Activated CD4-positive, alpha-beta T cell treated with anti-CD3 and anti-CD28 coated beads for 36 hours (primary cell): Measurements from ENCODE around the gene MICAL2. TPM values are rescaled to one million over a fixed set of nuclear protein-coding genes. Genes with fewer than 3 reads are reported as not detected.

Experiments used
- ATAC-seq: fragments of 200-7000 bp; cut with Tn5 transposase; one replicate; pipeline ENCODE4 v1.10.0; 2021; ENCODE audit warnings: mild to moderate bottlenecking, moderate library complexity
- CTCF ChIA-PET: fragments of 350-600 bp; sonication (Branson Sonifier 250); formaldehyde crosslinking; loops from one replicate; lab custom pipeline; 2021; ENCODE audit warnings: antibody characterized with exemption; lab: Charles Lee
- POLR2A ChIA-PET: fragments of 350-600 bp; sonication (Branson Sonifier 250); formaldehyde crosslinking; loops from one replicate; lab custom pipeline; 2021; ENCODE audit warnings: antibody characterized with exemption, inconsistent platforms; lab: Charles Lee
- DNase-seq: peaks from one replicate; pipeline ENCODE4 v3.0.0-alpha.2; 2020
- H3K27ac Mint-ChIP-seq: one replicate; pipeline ENCODE4 v1.8.0; 2021; ENCODE audit warnings: mixed read lengths
- H3K27me3 Mint-ChIP-seq: one replicate; pipeline ENCODE4 v1.8.0; 2021; ENCODE audit warnings: mixed read lengths
- H3K36me3 Mint-ChIP-seq: one replicate; pipeline ENCODE4 v1.8.0; 2021; ENCODE audit warnings: low read depth, mixed read lengths
- H3K4me1 Mint-ChIP-seq: one replicate; pipeline ENCODE4 v1.8.0; 2021; ENCODE audit warnings: mixed read lengths
- H3K4me3 Mint-ChIP-seq: one replicate; pipeline ENCODE4 v1.8.0; 2021; ENCODE audit warnings: mild to moderate bottlenecking, moderate library complexity, mixed read lengths
- H3K9me3 Mint-ChIP-seq: one replicate; pipeline ENCODE4 v1.8.0; 2021; ENCODE audit warnings: low read depth, mixed read lengths
- intact Hi-C, 2 experiments: fragments of 100-400 bp; cut with DNase I in 1 of 2; cut with micrococcal nuclease in 1 of 2; formaldehyde crosslinking; loops; one replicate each; pipeline versions ENCODE4 v1.14.2 to v1.15.1; 2022 to 2024; cut with DNase I, micrococcal nuclease
- total RNA-seq, 2 experiments: library from RNA; stranded (reverse); gene quantifications; one replicate each; pipeline ENCODE4 v1.2.3, GENCODE V29; 2021

Gene MICAL2
- total RNA-seq, 2 experiments from 2014 or later: 186 to 207 TPM

DNA sequence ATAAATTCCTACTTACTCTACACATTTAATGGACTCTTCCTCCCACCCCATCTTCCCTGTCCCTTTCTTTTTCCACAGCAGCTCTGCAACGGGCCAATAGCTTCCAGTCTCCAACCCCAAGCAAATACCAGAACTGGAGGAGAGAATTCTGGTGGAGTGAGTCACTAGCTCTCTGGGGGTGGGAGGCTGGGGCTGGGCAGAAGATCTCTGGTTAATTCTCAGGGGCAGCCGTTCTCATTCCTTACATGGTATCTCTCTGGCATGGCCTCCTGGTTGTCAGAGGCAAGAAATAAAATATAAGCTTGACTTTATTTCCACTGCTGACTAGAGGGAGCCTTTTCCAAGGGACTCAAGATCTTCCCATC lies 176.6 kb downstream of the MICAL2 start:
- intact Hi-C loops: loop anchor here (10.0 kb wide), 2 partner anchors 352 to 1352 kb away; no protein-coding TSS in a partner anchor

DNA sequence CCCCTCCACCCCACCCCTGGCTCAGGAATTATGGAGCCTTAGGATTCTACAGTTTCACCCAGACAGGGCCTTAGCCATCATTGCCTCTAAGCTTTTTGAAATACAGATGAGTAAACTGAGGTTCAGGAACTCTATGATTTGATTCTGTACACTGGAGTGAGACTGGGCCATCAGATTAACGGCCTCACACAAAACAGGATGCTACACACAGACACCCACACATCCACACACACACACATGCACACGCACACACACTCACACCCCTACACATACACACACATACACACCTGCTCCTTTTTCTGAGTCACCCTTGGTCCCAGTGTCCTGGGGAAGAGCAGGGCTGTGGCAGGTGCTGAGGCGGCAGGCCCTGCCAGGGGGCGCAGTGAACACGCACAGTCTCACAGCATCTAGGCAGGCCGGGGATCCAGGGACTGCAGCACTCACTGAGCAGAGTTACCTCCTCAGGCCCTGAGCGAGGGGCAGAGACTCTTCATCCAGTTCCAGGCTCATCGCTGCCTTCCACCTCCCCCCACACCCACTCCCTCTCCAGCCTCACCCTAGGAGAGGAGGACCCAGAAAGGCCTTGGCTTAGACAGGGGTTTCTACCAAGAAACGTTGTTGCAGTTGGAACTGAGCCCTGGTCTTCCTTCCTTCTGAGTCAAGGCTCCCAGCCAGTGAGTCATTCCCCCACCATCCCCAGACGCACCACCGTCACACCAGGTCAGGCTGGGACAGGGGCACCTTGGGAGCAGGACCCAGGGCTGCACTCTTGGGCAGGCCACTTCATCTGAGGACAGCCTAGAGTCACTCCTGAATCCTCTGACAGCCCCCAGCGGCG lies 177.2 kb downstream of the MICAL2 start:
- intact Hi-C loops: loop anchor here (2.0 to 10.0 kb wide), 3 partner anchors 353 to 1353 kb away; no protein-coding TSS in a partner anchor
- no peaks in the 10 kb centered on the region for H3K9me3 Mint-ChIP-seq
- H3K27ac Mint-ChIP-seq: no peak overlapping the region
- DNase-seq (no peak), ATAC-seq (peak; percentile 44)
- ChIA-PET CTCF (interaction anchor here (0.6 to 4.2 kb wide), 17 partner anchors 10 to 601 kb away, joined by 3 to 55 read pairs (median 5); no protein-coding TSS in a partner anchor), POLR2A (no interaction called here)
- peaks cover 14% of the 10 kb centered on the region for H3K4me1 Mint-ChIP-seq
- H3K27me3 Mint-ChIP-seq: no peaks in the 10 kb centered on the region
- no peak overlapping the region for H3K4me3 Mint-ChIP-seq
- H3K36me3 Mint-ChIP-seq: no peaks in the 10 kb centered on the region

More for the DNA sequence above, 176.6 kb downstream of the MICAL2 start:
- CTCF ChIA-PET: interaction anchor here (0.6 to 4.2 kb wide), 6 partner anchors 89 to 598 kb away, joined by 3 to 55 read pairs (median 4); no protein-coding TSS in a partner anchor
- H3K27ac Mint-ChIP-seq: no peak overlapping the region
- DNase-seq: no peak
- H3K36me3 Mint-ChIP-seq: no peaks in the 10 kb centered on the region
- no peak overlapping the region for H3K4me3 Mint-ChIP-seq
- no peaks in the 10 kb centered on the region for H3K9me3 Mint-ChIP-seq
- H3K4me1 Mint-ChIP-seq: peaks cover 14% of the 10 kb centered on the region
- ATAC-seq: no peak
- POLR2A ChIA-PET: no interaction called here
- no peaks in the 10 kb centered on the region for H3K27me3 Mint-ChIP-seq

DNA sequence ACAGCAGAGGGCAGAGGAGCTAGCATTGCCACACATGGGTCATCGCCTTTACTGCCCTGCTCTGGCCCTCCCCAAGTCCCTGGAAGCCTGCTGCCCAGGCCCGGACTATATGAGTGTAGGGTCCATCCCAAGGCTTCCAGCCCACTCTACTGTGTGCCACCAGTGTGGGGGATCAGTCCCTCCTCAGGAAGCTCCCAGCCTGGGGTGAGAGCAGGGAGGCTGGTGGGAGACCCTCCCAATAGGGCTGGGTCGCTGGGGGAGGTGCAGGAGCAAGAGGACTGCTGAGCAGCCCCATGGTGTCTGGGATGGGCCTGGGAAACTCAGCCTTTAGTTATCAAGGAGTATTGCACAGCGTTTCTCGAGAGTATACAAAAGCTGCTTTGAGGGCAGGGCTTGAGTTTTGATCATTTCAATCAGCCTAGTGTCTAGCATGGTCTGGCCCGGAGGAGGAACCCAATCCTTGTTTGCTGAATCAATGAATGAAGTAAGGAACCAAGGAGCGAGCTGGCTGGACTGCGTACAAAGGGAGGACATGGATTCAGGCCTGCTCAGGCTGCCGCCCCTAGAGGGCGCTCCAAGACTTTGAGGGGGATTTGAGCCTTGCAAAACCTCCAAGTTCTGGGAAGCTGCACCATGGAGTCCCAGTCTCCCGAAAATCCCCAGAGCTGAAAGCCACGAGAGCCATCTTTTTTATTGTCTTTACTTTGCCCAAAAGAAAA lies 178.0 kb downstream of the MICAL2 start:
- intact Hi-C loops: loop anchor here (2.0 to 10.0 kb wide), 3 partner anchors 354 to 1354 kb away; no protein-coding TSS in a partner anchor
- Mint-ChIP-seq H3K9me3 (no peaks in the 10 kb centered on the region), H3K27me3 (no peaks in the 10 kb centered on the region), H3K4me1 (peaks cover 14% of the 10 kb centered on the region), H3K4me3 (no peak overlapping the region), H3K36me3 (no peaks in the 10 kb centered on the region), H3K27ac (no peak overlapping the region)
- CTCF ChIA-PET: interaction anchor here (0.6 to 3.2 kb wide), 27 partner anchors 9 to 614 kb away, joined by 3 to 12 read pairs (median 4); no protein-coding TSS in a partner anchor
- no peak for ATAC-seq
- DNase-seq: peak; percentile 78
- POLR2A ChIA-PET: no interaction called here

DNA sequence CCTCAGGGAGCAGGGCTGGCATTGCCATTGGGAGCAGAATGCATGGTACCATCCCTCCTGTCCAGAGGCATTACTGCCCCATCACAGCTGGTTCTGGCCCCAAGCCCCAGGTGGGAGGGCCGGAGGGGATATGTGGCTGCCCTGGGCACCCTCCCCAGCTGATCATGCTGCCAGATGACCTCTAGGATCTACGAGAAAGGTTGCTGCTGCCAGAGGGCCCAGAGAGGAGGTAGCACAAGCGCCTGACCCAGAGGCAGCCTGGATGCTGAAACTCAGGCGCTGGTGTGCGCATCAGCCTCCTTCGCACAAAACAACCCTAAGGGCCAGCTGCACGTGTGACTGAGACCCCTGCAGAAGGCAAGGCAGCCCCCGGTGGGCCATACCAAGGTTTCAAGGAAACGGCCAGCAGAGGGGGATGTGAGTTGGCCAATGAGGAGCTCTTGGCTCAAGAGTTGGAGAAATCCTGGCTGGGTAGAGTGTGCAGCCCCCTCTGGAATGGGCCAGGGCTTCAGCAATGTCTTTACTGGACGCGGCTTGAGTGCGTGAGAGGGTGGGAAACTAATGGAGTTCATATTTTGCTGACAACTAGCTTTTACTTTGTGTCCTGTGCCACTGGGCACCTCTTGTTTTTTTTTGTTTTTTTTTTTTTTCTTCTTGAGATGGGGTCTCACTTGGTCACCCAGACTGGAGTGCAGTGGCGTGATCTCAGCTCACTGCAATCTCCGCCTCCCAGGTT lies 178.7 kb downstream of the MICAL2 start:
- ATAC-seq: no peak
- Mint-ChIP-seq H3K27ac (no peak overlapping the region), H3K9me3 (no peaks in the 10 kb centered on the region), H3K4me1 (peaks cover 14% of the 10 kb centered on the region), H3K4me3 (no peak overlapping the region), H3K36me3 (no peaks in the 10 kb centered on the region), H3K27me3 (no peaks in the 10 kb centered on the region)
- ChIA-PET POLR2A (interaction anchor here (0.5 to 0.7 kb wide), 2 partner anchors 176 to 224 kb away, joined by 4 to 6 read pairs; no protein-coding TSS in a partner anchor), CTCF (interaction anchor here (0.6 to 3.2 kb wide), 29 partner anchors 8 to 614 kb away, joined by 3 to 12 read pairs (median 4); no protein-coding TSS in a partner anchor)
- no peak for DNase-seq
- intact Hi-C loops: loop anchor here (2.0 to 10.0 kb wide), 3 partner anchors 354 to 1354 kb away; no protein-coding TSS in a partner anchor

DNA sequence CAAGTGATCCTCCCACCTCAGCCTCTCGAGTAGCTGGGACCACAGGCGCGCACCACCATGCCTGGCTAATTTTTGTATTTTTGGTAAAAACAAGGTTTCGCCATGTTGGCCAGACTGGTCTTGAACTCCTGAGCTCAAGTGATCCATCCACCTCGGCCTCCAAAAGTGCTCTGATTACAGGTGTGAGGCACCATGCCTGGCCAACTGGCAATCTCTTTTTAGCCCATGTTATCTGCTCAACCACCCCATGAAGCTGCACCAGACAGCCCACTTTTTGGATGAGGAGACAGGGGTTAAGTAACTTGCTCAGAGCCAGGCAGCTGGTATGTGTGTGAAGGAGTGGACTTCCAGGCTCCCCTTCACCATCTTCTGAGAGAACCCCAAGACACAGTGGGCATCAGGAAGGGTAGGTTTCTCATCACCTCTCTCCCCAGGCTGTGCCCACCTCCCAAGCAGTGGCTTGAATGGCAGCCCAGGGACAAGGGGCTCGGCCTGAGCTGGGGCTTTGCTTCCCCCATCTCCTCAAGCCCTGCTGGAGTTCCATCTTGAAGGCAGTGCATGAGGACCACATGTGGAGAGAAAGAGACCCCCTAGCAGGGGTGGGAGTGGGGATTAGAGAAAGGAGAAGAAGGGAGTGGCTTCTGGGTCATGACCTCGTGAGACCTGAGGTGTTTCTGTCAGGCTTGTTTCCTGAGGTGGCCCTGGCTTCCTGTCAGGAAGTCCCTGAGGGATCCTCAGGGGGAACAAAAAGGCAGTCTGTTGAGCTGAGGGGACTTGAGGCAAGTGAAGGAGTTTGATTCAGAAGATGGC lies 179.5 kb downstream of the MICAL2 start:
- no peaks in the 10 kb centered on the region for H3K9me3 Mint-ChIP-seq
- H3K27ac Mint-ChIP-seq: no peak overlapping the region
- no peaks in the 10 kb centered on the region for H3K27me3 Mint-ChIP-seq
- peaks cover 14% of the 10 kb centered on the region for H3K4me1 Mint-ChIP-seq
- no peak for ATAC-seq
- no peaks in the 10 kb centered on the region for H3K36me3 Mint-ChIP-seq
- intact Hi-C loops: loop anchor here (2.0 to 10.0 kb wide), 3 partner anchors 355 to 1355 kb away; no protein-coding TSS in a partner anchor
- DNase-seq: no peak
- POLR2A ChIA-PET: interaction anchor here (0.5 to 0.8 kb wide), 3 partner anchors 177 to 599 kb away, joined by 3 to 6 read pairs (median 4); no protein-coding TSS in a partner anchor
- CTCF ChIA-PET: interaction anchor here (0.6 to 3.2 kb wide), 18 partner anchors 8 to 599 kb away, joined by 3 to 12 read pairs (median 5); no protein-coding TSS in a partner anchor
- H3K4me3 Mint-ChIP-seq: no peak overlapping the region

DNA sequence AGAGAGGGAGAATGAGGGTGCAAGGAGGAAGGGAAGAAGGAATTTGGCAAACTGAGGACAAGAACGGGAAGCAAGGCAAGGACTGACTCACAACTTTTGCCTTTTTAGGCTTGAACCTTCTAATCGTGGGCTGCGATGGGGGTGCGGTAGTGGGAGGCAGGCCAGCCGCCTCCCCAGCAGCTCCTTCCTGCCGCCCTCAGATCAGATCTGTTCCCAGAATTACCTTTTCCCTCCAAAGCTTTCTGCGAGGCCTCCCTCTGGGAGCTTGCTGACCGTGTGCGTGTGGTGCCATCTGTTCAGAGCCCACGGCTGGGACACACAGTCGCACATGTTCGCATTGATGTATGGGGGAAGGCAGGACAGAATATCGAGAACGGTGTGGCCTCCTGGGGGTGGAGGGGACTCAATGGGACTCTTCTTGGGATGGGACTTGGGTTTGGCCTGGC lies 180.1 kb downstream of the MICAL2 start:
- Mint-ChIP-seq H3K27ac (no peak overlapping the region), H3K9me3 (no peaks in the 10 kb centered on the region), H3K4me3 (no peak overlapping the region), H3K4me1 (peaks cover 14% of the 10 kb centered on the region), H3K36me3 (no peaks in the 10 kb centered on the region), H3K27me3 (no peaks in the 10 kb centered on the region)
- ChIA-PET POLR2A (interaction anchor here (0.8 kb wide), 1 partner anchor 598 kb away, joined by 3 read pairs; no protein-coding TSS in a partner anchor), CTCF (interaction anchor here (0.6 to 3.2 kb wide), 9 partner anchors 11 to 599 kb away, joined by 3 to 12 read pairs (median 4); no protein-coding TSS in a partner anchor)
- no peak for DNase-seq
- intact Hi-C loops: no loop called here
- ATAC-seq: no peak

DNA sequence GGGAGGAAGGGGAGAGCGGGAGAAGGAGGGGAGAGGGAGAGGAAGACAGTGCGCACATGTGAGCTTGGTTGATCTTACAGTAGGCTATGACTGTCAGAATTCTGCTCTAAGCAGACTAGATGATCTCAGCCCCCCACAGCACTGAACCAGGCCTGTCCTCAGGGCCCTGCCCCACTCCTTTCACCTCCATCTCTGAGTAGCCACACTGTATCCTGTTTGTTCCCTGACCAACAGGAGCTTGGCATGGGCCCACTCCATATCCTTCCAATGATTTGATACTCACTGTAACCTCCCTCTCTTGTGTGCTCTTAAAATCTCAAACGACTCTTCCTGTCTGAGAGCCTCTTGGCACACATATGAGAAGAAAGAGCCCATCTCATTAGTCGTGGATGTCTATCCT lies 180.9 kb downstream of the MICAL2 start:
- CTCF ChIA-PET: interaction anchor here (0.8 to 3.2 kb wide), 7 partner anchors 10 to 598 kb away, joined by 3 to 12 read pairs (median 7); no protein-coding TSS in a partner anchor
- Mint-ChIP-seq H3K4me1 (peaks cover 14% of the 10 kb centered on the region), H3K9me3 (no peaks in the 10 kb centered on the region), H3K4me3 (no peak overlapping the region), H3K36me3 (no peaks in the 10 kb centered on the region), H3K27ac (no peak overlapping the region), H3K27me3 (no peaks in the 10 kb centered on the region)
- DNase-seq (no peak), ATAC-seq (no peak)
- POLR2A ChIA-PET: interaction anchor here (0.5 to 0.6 kb wide), 2 partner anchors 356 to 430 kb away, joined by 3 read pairs; no protein-coding TSS in a partner anchor
- intact Hi-C loops: no loop called here

DNA sequence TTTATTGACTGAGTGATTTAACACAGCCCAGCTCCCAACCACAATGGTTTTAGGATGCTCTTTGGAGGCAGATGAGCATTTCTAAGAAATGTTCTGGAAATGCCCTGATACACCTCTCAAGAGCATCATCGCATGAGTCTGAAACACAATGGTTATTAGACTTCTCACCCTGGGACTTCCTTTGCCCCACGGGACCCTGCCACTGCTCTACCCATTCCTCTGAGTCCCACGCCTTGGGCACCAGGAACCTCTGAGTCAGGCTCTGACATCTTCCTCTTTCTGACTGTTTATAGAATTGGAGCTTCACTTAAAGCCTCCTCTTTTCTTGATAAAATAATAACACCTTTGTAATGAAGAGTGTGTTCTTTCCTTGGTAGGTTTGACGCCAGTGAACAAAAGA lies 181.4 kb downstream of the MICAL2 start:
- ChIA-PET POLR2A (interaction anchor here (0.6 kb wide), 1 partner anchor 431 kb away, joined by 3 read pairs; no protein-coding TSS in a partner anchor), CTCF (interaction anchor here (1.1 to 3.2 kb wide), 5 partner anchors 11 to 40 kb away, joined by 3 to 12 read pairs (median 8); no protein-coding TSS in a partner anchor)
- Mint-ChIP-seq H3K27me3 (no peaks in the 10 kb centered on the region), H3K27ac (no peak overlapping the region), H3K4me3 (no peak overlapping the region), H3K36me3 (no peaks in the 10 kb centered on the region), H3K4me1 (peaks cover 14% of the 10 kb centered on the region), H3K9me3 (no peaks in the 10 kb centered on the region)
- intact Hi-C loops: no loop called here
- no peak for DNase-seq
- no peak for ATAC-seq

DNA sequence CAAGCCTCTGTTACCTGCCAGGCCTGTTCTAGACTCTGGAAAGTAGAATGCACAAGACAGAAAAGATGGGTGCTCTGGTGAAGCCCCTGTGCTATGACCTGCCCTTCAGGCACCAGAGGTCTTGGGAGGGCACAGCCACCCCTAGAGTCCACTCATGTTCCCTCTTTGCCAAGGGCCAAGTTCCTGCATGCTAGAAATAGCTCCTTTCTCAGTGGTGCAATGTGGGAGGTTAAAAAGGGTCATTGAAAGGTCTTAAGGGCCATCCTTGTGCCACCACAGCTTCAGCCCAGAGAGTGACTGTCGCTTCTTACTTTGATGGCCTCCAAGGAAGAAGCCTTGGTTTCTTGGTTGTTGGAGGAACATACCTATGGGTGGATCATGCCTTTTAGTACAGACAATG lies 182.4 kb downstream of the MICAL2 start:
- H3K9me3 Mint-ChIP-seq: no peaks in the 10 kb centered on the region
- no peaks in the 10 kb centered on the region for H3K27me3 Mint-ChIP-seq
- POLR2A ChIA-PET: no interaction called here
- no peak overlapping the region for H3K4me3 Mint-ChIP-seq
- no peaks in the 10 kb centered on the region for H3K36me3 Mint-ChIP-seq
- intact Hi-C loops: no loop called here
- no peak for DNase-seq
- peaks cover 14% of the 10 kb centered on the region for H3K4me1 Mint-ChIP-seq
- H3K27ac Mint-ChIP-seq: no peak overlapping the region
- CTCF ChIA-PET: interaction anchor here (0.6 to 2.7 kb wide), 8 partner anchors 9 to 200 kb away, joined by 3 to 11 read pairs (median 4); no protein-coding TSS in a partner anchor
- ATAC-seq: no peak
